Measurements from ENCODE around the gene GPR21.

The GPR21 gene, protein sequence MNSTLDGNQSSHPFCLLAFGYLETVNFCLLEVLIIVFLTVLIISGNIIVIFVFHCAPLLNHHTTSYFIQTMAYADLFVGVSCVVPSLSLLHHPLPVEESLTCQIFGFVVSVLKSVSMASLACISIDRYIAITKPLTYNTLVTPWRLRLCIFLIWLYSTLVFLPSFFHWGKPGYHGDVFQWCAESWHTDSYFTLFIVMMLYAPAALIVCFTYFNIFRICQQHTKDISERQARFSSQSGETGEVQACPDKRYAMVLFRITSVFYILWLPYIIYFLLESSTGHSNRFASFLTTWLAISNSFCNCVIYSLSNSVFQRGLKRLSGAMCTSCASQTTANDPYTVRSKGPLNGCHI

DNA sequence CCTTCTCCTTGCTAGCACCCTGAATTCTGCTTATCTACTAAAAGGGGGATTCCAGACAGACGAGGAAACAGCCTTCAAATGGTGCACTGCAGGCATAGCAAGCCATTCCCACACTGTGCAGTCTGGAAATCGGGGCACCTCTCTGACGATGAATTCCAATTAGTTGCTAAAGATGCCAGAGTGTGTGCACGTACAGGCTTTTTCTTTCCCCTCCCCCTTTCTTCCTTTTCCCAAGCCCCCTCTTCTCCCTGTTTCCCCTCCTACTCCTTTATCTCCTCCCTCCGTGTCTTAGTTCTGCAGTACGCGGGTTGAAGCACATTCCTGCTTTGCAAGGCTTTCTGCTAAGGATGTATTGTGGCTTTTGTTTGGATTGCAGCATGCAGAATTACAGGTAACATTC lies at the start of gene GPR21:
TSS of gene GPR21 (plus strand) at position 316 of the 400 bp plus-strand sequence. CDS start 900 bp downstream, outside the sequence.
- no peak within 1 kb of the TSS for H3K4me3 ChIP-seq (ENCODE audit: low read depth, low read length)

DNA sequence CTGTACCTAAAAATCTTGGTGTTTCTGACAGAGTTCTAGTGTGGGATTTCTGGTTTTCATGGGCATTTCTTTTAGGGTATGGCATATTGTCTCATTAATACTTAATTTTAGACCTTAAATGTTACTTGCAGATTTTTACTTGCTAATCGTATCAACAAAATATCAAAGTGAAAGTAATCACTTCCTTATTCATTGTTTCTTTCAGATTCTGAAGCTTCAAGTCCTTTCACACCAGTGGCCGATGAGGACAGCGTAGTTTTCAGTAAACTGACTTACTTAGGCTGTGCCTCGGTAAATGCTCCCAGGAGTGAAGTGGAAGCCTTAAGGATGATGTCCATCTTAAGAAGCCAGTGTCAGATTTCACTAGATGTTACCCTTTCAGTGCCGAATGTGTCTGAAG lies 47.5 kb upstream of the GPR21 start:
- H3K4me3 ChIP-seq (ENCODE audit: low read depth, low read length), result no peak overlapping the region

DNA sequence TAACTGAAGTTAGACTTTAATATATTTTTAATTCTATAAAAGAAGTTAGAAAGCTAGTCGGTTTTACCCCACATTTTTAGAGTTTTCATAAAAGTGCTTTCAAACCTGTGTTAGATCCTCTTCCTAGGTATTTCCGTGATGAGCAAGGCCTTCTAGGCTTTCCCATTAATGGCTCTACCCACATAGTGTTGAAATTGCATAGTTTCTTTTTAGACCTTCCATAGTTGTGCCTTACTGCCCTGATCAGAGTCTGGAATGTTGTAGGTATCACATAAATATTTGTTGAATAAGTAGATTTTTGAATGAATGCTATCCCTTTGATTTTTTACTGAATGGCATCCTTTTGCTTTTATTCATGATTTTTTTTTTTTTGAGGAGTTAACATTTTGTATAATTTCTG lies 45.3 kb upstream of the GPR21 start:
- H3K4me3 ChIP-seq (ENCODE audit: low read depth, low read length), result no peak overlapping the region

DNA sequence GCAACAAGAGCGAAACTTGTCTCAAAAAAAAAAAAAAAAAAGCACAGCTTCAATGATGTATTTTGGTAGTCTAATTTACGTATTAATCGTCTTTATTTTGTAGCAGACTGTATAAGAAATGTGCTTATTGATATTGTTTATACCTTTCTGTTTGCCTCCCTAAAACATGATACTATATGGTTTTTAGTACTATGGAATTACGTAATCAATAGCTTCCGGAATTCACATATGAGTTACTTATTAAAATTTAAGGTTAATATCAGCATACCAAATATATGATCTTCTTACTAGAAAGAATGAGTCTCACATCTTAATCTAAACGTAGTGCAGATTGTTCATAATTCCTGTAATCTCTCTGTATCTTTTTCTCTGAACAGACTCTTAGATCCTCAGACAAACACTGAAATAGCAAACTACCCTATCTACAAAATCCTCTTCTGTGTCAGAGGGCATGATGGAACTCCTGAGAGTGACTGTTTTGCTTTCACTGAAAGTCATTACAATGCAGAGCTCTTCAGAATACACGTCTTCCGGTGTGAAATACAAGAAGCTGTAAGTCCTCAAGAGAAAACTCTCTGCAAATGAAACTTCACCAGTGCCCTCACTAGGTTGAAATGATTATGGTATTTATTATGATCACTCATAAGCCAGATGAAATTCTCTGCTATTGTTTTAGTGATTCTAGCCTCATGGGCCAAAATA lies 44.4 kb upstream of the GPR21 start:
- no peak overlapping the region for H3K4me3 ChIP-seq (ENCODE audit: low read depth, low read length)

DNA sequence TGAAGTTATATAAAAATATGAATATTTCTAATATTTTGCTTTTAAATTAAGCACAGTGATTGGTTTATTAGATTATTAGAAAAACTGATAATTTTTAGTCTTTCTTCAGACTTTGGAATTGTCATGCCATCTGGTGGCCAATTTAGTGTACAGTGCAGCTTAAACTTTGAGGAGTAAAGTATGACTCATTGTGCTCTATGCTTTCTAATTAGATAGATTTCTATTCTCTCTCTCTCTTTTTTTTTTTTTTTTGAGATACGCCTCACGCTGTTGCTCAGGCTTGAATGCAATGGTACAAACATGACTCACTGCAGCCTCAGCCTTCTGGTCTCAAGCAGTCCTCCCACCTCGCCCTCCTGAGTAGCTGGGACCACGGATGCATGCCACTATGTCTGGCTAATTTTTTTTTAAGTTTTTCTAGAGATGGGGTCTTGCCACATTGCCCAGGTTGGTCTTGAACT lies 42.1 kb upstream of the GPR21 start:
- H3K4me3 ChIP-seq (ENCODE audit: low read depth, low read length), result no peak overlapping the region

DNA sequence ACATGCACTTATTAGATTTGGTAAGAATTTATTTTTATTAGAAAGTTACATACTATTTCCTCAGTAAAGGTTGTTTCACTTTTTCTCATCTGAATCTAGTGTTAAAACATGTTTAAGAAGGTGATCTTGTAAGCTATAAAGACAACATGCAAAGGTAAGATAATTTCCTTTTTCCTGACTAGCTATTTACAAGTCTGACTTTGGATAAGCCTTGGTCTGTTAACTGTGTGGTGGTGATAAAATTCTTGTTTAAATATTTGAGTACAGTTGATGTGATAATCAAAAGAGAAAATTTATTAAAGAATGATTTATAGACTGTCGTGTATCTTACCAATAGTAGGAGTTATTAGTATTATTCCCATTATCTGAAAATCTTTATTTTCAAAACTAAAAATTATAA lies 36.9 kb upstream of the GPR21 start:
- no peak overlapping the region for H3K4me3 ChIP-seq (ENCODE audit: low read depth, low read length)

DNA sequence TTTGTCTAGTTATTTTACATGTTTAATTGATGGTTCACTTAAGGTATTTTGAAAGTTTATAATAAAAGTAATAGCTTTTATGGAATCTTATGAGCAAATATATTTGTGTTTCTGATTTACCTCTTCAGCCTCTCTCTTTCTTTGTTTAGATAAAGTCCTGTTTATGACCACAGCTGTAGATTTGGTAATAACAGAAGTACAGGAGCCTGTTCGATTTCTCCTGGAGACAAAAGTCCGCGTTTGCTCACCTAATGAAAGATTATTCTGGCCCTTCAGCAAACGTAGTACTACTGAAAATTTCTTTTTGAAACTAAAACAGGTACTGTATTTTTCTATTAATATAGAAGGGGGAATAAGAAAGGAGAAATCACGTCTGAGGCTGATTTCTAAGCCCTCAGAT lies 35.0 kb upstream of the GPR21 start:
- H3K4me3 ChIP-seq (ENCODE audit: low read depth, low read length), result no peak overlapping the region

DNA sequence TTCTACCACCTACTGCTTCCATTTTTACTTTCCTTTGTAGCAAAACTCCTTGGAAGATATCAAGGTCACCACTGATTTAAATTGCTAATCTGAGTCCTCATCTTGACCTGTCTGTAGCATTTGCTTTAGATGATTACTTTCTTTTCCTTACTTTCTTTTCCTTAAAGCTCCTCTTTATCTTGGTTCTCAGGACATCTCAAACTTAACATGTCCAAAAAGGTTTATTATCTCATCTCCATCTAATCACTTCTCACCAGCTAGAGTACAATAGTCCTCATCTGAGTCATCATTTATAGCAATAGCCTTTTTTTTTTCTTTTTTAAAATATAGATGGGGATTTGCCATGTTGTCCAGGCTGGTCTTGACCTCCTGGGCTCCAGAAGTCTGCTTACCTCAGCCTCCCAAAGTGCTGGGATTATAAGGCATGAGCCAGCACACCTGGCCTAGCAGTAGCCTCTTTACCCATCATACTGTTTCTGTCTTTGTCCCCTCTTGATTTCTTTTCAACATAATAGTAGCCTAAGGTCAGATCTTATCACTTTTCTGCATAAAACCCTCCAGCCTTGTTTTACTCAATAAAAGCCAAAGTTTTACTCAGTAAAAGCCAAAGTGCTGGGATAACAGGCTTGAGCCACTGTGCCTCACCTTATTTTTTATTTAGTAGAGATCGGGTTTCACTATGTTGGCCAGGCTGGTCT lies 32.9 kb upstream of the GPR21 start:
- H3K4me3 ChIP-seq (ENCODE audit: low read depth, low read length), result no peak overlapping the region

DNA sequence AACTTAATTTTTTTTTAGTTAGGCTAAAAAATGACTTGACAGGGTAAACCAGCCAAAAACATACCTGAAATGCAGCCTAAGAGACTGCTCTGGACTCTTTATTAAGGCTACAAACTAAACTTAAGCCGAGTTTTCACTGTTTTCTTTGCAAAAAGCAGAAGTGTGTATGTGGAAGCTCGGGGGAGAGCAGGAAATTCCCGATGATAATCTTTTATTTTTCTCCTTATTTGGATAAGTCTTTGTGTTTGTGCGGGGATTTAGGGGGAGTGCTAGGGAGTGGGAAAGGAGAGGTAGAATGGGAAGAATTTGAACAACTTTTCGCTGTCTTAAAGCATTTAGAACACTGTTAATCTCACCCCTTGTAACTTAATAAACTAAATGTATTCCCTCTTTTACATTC lies 30.7 kb upstream of the GPR21 start:
- H3K4me3 ChIP-seq (ENCODE audit: low read depth, low read length), result no peak overlapping the region

DNA sequence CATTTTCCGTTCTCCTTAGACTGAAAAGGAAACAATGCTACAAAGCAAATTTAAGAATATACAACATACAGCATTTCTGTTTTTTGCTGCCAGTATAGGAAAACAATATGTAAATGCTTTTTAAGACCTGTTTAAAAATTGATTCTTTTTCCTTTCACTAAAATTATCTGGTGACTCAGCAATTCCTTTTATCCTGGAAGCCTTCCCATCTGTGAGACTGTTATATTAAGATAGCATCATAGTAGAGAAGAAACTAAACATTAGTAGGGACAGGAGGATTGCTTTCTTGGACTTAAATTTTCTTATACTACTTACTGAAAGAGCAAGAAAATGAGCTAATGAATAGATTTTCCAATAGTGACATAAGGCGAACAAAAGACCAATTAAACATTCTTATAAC lies 30.0 kb upstream of the GPR21 start:
- H3K4me3 ChIP-seq (ENCODE audit: low read depth, low read length), result no peak overlapping the region

DNA sequence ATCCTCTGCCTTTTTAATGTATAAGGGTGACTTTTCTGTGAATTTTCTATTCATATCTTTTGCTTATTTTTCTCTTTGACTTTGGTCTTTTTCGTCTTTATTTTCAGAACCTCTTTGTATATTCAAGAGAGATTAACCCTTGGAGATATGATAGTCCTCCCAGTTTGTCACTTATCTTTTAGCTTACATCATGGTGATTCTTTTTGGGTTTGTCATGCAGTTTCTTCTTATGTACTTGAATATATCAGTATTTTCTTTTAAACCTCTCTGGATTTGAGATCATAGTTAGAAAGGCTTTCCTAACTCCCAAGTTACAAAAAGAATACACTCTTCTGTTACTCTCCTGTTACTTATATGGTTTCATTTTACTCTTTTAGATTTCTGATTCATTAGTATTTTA lies 27.5 kb upstream of the GPR21 start:
- H3K4me3 ChIP-seq (ENCODE audit: low read depth, low read length), result no peak overlapping the region

DNA sequence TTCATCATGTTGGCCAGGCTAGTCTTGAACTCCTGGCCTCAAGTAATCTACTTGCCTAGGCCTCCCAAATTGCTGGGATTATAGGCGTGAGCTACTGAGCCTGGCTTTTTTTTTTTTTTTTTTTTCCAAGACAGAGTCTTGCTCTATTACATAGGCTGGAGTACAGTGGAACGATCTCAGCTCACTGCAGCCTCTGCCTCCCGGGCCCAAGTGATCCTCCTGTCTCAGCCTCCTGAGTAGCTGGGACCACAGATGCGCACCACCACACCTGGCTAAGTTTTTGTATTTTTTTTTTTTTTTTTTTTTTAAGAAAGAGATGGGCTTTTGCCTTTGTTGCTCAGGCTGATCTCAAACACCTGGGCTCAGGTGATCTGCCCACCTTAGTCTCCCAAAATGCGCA lies 26.2 kb upstream of the GPR21 start:
- no peak overlapping the region for H3K4me3 ChIP-seq (ENCODE audit: low read depth, low read length)

DNA sequence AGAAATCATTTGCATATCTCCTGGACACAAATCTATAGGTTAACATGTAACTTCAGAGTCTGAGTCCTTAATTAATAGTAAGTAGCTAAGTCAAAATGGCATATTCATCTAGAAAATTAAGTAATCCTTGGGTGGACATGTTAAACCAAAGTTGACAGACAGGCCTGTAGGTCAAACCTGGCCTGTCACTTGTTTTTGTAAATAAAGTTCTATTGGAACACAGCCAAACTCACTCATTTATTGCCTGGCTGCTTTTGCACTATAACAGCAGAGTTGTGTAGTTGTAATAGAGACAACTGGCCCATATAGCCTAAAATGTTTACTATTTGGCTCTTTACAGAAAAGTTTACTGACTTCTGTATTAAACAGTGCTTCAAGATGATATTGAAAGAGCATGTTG lies 24.6 kb upstream of the GPR21 start:
- no peak overlapping the region for H3K4me3 ChIP-seq (ENCODE audit: low read depth, low read length)

DNA sequence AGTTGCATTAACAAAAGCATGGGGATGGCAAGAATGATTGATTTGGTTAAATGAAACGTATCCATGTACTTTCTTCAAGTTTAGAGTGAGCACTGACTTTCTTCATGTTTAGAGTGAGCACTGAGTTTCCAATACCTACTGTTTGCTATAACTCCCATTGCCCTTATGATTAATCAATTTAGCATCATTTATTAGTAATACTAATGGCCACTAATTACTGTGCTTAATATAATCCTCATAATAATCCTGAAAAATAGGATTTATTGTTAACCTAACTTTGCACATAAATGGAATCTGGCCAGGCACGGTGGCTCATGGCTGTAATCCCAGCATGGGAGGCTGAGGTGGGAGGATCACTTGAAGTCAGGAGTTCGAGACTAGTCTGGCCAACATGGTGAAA lies 22.1 kb upstream of the GPR21 start:
- H3K4me3 ChIP-seq (ENCODE audit: low read depth, low read length), result no peak overlapping the region

DNA sequence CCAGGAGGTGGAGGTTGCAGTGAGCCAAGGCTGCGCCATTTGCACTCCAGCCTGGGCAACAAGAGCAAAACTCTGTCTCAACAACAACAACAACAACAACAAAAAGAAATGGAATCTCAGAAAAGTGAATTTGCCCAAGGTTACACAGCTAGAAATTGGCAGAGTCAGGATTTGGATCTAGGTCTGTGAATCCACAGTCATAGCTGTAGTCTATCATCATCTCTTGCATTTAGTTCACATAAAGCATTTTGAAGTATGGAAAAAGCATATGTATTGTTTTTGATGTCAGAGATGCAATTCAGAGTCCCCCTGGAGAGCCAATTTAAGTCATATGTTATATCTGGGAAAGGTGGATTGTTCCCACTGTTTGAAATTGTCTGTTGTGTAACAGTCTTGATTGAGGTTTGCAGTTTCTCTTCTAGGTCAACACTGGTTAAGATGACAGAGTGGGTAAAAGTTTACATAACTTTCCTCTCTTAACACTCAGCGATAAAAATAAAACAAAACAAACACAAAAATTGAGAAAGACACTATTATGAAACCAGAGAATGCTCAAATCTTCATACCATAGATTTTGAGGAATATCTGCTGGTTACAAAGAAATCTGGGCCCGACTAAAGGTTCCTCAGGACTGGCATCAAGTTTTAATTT lies 21.5 kb upstream of the GPR21 start:
- no peak overlapping the region for H3K4me3 ChIP-seq (ENCODE audit: low read depth, low read length)

DNA sequence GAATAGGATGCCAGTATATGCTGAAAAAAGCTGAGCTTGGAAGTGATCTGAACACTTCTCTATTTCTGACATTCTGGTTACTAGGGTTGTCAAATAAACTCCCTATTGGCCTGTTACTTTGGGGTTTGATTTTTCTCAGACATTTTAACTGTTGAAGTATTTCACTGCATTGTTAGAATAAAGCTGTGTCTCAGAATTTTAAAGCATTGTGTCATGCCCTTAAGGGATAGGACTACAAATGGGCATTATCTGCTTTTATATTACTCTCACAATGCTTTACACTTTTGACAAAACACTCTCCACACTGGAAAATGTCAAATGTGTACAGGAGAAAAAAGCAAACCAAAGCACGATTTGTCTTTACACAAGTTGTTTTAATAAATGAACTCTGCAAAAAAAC lies 16.8 kb upstream of the GPR21 start:
- no peak overlapping the region for H3K4me3 ChIP-seq (ENCODE audit: low read depth, low read length)

DNA sequence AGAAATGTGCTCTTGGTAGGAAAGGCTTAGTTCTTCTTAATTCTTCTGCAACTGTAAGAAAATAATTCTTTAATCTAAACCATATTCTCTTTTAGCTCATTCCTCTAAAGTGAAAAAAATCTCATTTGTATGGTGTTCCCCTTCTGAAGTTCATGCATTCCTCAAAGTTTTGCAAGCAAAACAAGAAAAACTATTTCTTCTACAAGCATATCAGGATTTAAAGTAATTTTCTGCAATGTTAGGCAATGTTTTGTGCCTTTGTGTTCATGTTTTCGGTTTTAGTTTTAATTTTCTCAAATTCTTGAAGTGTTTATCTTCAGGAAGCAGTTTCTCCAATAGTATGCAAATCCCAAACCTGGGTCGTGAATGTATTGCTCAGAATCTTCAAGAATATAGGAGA lies 12.7 kb upstream of the GPR21 start:
- H3K4me3 ChIP-seq (ENCODE audit: low read depth, low read length), result no peak overlapping the region

DNA sequence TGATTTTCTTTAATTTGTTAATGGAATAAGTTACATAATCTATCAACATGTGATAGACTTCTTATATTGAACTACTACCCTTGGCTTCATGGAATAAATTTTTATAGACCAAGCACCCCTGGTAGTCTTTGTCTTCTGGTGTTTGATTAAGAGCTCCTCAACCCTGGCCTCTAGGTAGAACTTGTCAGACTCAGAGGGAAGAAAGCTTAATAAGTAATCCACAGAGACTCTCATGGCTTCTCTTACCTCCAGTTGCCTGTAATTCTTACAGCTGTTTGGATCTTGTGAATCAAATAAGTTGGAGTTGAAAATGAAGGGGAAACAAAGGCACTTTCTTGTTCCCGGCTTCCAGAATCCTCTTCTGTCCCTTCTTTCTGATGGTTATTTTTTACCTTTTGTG lies 7.0 kb upstream of the GPR21 start:
- no peak overlapping the region for H3K4me3 ChIP-seq (ENCODE audit: low read depth, low read length)

DNA sequence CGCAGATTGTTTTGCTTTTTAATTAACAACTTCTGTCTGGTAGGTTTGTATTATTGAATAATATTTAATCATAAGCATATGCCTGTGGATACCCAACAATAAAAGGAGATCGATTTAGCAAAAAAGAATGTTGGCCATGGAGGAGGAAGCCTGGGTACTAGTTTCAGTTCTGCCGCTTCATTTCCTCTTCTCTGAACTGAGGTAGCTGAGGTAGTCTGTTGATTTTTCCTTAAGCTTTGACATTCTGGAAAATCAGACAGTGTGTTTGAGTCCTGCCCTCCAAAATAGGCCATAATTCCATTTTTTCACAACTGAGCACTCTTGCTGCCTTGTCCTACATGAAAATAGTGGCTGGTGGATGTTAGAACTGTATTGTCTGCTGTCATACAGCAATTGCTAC lies 6.0 kb upstream of the GPR21 start:
- no peak overlapping the region for H3K4me3 ChIP-seq (ENCODE audit: low read depth, low read length)

DNA sequence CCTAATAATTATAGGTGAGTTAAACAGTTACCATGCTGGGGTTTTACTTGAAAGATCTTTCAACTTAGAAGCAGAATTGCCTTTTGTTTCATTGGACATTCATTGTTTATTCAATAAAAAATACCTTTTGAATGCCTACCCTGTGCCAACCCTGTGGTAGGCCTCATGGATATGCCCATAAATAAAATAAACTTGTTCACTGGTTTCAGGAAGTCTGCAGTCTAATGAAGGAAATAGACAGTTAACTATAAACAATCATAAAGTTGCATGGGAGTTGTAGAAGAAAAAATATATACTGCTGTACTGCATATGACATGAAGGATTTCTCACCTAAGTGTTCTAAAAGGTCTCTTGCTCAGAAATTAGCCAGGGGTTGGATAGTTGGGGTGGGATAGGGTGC lies 5.3 kb upstream of the GPR21 start:
- no peak overlapping the region for H3K4me3 ChIP-seq (ENCODE audit: low read depth, low read length)

DNA sequence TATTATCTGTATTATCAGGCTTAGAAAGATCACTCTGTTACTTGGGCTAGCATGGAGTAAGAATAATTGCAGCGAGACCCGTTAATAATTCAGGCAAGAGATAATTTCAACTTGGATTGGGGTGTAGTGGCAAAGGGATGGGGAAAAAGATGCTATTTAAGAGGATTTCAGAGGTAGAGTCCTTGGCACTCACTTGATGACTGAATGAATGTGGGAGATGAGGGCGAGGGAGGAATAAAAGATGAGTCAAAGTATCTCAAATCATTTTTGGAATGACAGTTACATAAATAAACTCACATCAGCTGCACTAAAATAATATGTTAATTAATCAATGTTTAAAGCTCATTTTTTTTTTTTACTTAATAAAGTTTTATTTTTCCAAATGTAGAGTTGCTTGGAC lies 4.5 kb upstream of the GPR21 start:
- H3K4me3 ChIP-seq (ENCODE audit: low read depth, low read length), result no peak overlapping the region

DNA sequence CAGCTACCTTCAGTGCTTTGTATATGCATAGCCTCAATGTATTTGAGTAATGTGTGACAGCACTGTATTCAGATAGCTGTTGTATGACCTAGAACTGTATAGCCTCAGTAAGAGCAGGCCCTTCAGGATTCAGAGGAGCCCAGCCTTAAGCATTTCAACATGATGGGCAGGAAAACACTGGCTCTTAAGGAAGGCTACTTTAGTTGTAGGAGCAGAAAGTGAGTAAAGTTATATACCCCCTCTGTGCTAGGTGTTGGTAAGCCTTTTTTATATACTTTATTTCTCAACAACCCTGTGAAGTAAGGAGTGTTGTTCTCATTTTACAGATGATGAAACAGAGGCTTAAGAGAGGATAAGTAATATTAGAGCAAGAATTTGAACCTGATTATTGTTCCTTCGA lies 1.5 kb upstream of the GPR21 start:
- H3K4me3 ChIP-seq (ENCODE audit: low read depth, low read length), result no peak overlapping the region

Measured in iPS-11a (cell line).